ENCODE results near the gene LBX2. TPM values are rescaled to one million over a fixed set of nuclear protein-coding genes. Genes with fewer than 3 reads are reported as not detected.

LBX2 gene, protein sequence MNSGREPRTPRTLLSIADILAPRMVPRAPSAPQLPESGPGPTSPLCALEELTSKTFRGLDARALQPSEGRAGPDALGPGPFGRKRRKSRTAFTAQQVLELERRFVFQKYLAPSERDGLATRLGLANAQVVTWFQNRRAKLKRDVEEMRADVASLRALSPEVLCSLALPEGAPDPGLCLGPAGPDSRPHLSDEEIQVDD
- total RNA-seq (2014; rRNA removed), result 1.2 and 1.6 TPM in 2 replicates
- polyA plus RNA-seq (2012), result 0.44 TPM

DNA sequence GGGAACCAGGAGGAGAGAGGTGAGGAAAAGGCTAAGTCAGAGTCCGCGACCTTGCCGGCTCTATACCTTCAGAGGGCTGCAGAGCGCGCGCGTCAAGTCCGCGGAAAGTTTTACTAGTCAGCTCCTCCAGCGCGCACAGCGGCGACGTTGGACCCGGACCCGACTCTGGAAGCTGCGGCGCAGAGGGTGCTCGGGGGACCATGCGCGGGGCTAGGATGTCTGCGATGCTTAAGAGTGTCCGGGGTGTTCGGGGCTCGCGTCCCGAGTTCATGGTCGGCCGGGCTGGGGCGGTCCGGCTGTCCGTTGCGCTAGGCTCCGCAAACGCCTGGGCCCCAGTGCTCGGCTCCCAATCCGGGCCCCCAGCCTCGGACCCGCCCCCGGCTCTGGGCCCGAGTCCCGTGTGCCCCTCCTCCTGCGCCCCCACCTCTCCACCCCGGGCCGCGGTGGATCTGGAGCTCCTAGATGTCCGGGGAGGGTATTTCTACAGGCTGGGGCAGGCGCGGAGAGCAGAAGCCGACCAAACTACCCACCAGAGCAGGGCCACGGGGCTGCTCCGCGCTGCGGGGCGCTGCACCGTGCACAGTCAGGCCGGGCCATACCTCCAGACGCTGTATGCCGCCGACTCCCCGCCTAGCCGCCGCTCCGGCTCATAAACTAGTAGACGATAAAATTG lies at the start of gene LBX2:
TSS of gene LBX2 (minus strand) at position 337 of the 673 bp plus-strand sequence. CDS start at position 271, 66 bp downstream.
- DNase-seq (ENCODE audit: low read depth), result no peak

DNA sequence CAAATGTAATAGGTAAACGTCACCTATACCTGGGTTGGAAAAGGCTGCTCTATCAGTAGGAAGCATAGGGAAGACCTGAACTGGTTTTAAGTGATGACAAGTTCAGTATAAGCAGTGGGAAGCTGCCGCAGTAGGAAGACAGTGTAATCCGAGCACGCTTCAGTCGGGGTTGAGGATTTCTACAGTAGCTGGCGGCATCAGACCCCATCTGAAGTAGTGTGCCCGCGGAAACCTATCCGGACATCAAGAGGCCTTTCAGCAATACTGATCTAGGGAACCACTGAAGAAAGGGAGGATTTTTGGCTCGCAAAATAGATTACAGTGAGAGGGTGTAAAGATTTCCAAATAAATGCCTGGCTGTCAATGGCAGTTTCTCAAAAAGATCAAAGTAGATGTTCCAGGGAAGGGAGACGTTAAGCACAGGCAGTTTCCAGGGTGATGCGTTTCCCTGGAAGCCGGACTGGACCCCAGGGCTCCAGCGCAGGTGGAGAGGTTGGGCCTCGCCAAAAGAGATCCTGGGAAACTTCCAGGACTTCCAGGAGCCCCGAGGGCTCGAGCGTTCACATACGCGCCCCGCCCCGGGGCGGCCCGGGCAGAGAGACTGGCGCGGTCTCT lies 49.0 kb upstream of the LBX2 start:
- no peak for DNase-seq (ENCODE audit: low read depth)

DNA sequence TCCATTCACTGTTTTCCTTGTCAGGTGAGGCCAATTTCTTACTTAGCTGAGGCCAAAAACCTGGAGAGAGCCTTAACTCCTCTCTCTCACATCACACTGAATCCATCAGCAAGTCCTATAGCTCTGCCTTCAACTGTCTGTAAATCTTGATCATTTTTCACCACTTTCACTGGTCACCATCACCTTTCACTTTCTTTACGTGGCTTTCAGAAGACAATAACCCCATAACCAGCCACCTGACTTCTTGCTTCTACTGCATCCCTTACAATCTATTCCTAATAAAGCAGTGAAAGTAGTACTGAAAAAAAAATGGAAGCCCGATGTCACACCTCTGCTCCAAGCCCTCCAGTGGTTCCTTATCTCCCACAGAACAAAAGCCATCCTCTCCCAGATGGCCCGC lies 46.6 kb upstream of the LBX2 start:
- no peak for DNase-seq (ENCODE audit: low read depth)

DNA sequence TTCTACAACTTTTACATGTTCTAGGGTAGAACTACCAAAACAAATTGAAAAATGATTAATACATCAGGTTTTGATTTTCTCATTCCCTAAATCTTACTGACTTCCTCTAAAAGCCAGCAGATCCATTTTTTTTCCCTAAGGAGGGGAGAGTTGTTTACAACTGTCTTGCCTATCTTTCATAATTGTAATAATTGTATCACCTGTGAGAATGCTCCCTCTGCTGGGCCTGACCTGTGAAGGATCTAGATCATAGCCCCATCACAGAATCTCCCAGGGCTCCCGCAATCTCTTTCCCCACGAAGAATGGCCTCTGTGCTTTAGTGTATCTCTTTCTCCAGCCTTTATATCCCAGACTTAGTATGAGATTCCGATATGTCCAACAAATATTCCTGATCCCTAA lies 45.2 kb upstream of the LBX2 start:
- no peak for DNase-seq (ENCODE audit: low read depth)

DNA sequence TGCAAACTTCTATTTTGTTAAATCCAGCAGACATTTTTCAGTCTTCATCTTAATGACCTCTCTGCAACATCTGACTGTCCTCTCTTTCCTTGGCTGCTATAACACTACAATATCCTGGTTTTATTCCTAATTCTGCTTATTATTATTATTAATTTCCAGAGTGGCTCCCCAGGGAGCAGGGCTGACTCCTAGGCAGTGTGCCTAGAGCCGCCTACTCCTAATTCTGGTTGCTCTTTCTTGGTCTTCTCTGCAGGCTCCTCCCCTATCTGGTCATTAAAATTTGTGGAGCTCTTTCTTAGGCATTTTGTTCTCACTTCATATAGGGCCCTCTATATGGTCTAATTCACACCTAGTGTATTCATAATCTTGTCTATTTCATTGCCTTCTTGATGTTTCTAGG lies 43.6 kb upstream of the LBX2 start:
- no peak for DNase-seq (ENCODE audit: low read depth)

DNA sequence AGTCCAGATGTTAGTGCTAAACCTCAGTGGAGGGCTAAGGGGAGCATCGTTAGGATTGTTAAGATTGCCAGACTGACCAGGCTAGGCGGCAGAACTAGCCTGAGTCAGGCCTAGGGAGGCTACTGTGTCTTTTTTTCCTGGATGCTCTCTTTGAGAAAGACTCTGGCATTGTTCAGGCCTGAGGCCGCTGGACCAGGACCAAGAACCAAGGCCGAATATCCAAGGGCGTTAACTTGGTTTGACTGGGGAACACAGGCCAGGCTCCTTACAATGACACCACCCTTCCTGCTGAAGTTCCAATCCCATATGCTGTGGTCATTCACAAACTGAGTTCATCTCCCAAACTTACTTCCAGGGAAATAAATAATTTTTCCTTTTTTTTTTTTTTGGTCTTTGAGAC lies 40.9 kb upstream of the LBX2 start:
- no peak for DNase-seq (ENCODE audit: low read depth)

DNA sequence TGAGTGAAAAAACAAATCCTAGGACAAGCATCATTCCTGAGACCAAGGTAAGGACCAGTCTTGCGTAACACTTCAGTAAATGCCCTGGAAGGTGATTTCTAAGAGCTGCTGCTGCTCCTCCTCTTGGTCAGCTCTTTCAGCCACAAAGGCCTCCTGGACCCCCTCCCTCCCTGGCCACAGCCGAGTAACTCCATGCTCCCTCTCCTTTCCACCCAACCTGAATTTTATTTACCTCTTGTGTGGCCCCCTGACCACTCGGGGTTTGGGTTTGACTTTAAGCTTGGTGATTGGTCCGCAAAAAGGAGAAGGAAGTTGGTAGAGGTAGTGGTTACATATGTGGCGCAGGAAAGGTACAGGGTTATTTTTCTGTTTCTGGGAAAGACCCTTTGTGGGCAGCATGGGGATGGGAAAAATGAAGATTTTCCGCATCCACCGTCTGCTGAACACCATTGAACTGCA lies 39.5 kb upstream of the LBX2 start:
- DNase-seq (ENCODE audit: low read depth), result no peak

DNA sequence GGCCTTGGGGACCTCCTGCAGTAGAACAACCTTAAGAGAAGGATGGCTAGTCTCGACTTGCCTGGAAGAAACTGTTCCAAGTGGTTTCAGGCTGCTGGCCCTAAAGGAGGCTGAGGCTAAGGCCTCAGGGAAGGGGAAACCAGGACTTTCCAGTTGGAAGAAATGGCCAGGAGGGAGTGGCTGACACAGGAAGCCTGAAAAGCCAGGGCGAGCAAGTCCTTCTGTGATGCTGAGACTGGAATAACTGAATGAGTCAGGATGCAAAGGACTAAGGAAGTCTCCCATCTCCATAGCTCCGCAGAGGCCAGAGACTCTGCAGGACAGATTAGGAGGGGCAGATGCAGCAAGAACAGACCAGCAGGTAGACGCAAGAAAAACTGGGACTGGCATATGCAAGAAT lies 37.7 kb upstream of the LBX2 start:
- no peak for DNase-seq (ENCODE audit: low read depth)

DNA sequence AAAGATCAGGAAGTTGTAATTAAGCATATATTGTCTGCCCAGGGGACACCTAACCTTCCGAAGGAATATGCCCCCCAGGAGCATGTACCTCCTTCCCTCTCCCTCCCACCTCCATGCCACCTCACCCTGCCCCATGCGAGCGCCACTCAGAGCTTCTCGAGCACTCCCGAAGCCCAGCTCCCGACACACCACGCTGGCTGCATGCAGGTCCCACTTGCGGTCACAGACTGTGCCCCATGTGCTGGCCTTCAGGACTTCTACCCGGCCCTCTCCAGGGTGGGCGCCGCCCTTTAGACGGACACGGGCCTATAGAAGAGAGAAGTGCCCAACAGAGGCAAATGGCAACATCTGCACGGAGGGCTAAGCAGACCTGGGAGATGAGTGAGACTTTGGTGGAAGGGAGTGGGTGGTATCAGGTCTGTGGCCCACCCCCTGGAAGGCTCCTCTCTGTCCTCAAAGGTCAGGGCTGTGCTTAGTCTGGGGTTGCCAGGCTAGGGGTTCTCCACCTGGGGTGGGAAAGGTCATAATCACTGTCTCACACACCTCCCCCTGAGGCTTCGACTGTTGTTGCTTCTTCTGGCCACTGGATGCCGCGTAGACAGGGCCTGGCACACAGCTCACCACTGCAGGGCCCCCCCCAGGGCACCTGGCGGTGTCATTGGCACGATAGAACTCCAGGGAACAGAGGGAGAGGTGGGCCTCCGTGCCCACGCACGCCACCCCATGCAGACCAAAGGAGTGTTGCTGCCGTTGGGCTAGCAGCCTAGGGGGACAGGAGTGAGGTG lies 37.0 kb upstream of the LBX2 start:
- DNase-seq (ENCODE audit: low read depth), result no peak

DNA sequence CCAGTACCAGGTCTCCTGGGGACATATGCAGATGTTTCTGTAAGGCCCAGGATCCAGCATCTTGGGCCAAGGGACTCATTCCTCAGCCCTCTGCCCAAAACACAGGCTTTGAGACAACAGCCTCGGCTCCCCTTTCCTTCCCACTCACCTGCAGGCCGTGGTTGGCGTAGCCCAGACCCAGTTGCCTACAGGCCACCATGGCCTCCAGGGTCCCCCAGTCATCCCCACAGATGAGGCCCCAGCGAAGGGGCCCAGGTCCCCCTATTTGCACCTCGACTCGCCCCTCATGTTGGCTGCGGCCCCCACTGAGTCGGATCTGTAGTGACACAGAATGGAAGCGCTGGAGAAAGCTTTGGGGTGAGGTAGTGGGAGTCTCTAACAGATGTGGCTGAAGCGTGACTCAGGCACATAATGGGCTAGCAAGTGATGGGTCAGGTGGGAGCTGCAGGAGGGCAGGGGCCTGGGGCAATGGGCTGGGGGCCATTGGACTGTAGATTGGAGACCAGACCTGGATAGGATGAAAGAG lies 36.1 kb upstream of the LBX2 start:
- no peak for DNase-seq (ENCODE audit: low read depth)

DNA sequence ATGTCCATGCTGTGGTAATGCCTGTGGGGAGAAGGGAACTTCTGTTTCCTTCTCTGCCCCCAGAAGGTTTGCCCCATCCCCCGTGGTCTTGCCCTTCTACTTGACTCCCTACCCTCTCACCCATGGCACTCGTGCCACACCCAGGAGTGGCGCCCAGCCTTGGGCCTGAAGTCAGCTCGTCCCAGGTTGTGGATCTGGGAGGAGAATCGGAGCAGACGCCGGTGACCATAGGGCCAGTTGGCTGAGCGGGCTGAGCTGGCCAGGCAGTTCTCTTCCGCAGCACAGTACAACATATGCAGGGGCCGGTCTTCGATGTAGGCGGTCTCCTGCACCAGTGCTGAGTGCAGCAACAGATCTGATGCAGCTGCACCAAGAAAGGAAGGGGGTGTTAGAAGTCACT lies 35.0 kb upstream of the LBX2 start:
- no peak for DNase-seq (ENCODE audit: low read depth)

DNA sequence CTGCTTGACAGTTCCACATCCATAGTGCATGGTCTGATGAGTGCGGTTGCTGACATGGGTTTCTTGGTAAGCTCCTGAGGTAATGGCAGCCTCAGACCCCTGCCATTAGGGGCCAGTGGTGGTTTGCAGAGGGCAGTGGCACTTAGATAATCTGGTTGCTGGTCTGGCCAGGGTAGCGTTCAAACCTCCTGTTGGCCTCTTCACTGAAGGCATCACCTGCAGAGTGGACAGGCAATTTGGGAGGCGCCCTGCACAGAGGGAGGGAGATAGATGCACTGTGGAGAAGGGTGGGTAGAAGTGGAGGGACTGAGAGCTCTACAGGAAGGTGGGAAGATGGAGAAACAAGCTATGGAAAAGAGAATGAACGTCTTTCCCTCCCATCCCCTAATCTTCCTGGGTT lies 34.1 kb upstream of the LBX2 start:
- no peak for DNase-seq (ENCODE audit: low read depth)

DNA sequence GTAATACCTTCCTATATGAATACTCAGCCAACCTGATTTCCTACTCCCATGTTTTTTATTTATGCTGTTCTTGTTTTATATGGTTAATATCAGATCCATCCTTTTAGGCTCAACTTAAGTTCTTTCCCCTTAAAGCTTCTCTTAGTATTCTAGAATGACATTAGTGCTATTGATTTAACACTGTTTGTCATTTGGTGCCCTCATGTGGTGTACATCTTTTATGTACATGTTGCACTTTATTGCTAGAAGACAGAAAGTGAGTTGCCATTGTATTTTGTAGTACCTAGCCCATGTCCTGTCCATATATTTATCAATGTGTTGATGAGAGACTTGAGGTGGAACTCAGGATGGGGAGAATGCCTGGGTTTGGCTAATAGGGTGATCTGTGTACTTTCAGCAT lies 32.8 kb upstream of the LBX2 start:
- peak; percentile 57 for DNase-seq (ENCODE audit: low read depth)

DNA sequence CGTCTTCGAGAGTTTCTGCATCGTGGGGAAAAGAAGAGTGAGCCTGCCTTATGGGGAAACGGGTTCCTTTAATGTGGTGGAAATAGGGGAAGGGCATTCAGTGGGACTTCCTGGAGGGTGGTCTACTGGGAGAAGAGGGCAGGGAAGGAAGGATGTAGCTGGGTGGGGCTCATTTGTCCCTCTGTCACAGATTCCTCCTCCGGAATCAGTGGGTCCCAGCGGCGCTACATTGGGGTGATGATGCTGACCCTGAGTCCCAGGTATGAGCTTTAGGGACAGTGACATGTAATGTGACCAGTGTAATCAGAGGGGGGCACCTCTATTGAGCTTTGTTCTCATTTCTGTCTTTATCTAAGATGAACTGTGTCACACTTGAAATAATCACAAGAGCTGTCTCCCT lies 32.3 kb upstream of the LBX2 start:
- DNase-seq (ENCODE audit: low read depth), result no peak

DNA sequence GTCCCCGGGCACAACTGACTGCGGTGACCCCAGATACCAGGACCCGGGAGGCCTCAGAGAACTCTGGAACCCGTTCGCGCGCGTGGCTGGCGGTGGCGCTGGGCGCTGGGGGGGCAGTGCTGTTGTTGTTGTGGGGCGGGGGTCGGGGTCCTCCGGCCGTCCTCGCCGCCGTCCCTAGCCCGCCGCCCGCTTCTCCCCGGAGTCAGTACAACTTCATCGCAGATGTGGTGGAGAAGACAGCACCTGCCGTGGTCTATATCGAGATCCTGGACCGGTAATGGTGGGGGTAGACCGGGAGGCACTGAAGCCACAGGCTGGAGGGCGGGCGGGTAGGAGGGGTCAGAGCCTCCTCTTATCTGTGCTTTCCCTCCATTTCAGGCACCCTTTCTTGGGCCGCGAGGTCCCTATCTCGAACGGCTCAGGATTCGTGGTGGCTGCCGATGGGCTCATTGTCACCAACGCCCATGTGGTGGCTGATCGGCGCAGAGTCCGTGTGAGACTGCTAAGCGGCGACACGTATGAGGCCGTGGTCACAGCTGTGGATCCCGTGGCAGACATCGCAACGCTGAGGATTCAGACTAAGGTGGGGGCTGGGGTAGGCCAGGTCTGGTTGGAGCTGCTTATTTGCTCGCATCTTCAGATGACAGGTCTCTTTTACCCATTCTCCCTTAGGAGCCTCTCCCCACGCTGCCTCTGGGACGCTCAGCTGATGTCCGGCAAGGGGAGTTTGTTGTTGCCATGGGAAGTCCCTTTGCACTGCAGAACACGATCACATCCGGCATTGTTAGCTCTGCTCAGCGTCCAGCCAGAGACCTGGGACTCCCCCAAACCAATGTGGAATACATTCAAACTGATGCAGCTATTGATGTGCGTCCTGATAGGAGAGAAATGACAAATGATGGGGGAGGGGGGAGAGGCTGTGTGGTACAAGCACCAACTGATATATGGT lies 31.1 kb upstream of the LBX2 start:
- peak; percentile 31 for DNase-seq (ENCODE audit: low read depth)

DNA sequence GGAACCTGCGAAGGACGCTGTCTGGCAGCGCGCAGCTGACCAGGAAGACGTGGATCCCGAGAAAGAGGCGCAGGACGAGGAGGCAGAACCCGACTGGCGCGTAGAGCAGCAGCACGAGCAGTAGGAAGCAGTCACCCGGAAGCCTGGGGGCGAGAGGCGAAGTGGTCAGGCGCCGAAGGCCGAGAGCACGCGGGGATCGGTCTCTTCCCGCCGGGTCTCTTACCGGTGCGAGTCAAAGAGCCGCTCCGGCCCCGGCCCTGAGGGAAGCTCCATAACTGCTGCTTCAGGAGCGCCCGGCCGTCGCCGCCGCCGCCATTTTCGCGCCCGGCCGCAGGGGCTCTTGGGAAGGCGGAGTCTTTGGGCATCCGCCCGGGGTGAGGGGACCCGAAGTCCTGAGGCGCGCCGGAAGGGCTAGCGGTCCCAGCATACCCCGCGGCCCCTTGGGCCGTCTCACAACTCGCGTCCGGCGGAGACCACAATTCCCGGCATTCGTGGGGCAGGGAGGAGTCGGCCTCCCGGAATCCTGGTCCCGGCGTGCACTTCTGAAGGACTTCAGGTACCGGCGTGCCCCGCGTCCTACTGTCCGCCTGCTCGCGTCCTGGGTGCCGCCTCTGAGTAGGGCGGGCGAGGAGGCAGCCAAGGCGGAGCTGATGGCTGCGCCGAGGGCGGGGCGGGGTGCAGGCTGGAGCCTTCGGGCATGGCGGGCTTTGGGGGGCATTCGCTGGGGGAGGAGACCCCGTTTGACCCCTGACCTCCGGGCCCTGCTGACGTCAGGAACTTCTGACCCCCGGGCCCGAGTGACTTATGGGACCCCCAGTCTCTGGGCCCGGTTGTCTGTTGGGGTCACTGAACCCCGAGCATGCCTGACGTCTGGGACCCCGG lies 30.2 kb upstream of the LBX2 start, which contains the start of the genes AUP1 and HTRA2:
TSS of gene AUP1 (minus strand) at position 350 of the 882 bp plus-strand sequence. CDS start at position 273, 77 bp downstream.
TSS of gene HTRA2 (plus strand) at position 577 of the 882 bp plus-strand sequence. CDS start at position 651, 74 bp downstream.
- DNase-seq (ENCODE audit: low read depth), result peak; percentile 99

DNA sequence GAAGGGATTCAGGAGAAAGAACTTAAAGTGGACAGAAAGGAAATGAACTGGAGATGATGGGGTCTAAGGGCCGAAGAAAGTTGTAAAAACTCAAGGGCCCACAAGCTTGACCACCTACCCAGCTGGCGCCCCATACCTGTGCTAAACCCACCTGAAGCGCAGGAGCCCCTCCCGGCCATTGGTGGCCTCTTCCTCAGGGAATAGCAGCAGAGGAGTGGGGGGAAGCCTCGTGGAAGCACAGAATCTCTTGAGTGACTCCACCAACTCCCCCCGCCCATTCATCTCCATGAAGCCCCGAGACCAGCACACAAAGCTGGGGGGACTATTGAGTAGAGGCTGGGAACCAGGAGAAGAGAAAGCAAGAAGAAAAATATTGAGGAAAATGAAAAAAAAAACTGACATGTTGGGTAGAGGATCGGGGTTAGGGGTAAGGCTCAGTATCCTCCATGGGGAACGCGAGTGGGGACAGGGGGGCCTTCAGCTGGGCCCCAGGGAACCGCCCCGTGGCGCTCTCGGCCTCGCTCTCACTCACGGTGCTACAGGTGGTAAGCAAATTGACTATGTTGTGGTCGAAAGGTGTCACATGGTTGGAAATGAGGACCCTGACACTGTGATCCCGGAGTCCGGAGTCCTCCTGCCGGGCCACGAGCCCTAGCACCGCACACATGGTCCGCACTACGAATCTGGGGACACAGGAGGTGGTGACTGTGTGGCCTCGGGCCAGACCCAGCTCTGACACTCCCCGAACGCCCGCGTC lies 29.4 kb upstream of the LBX2 start:
- DNase-seq (ENCODE audit: low read depth), result no peak

DNA sequence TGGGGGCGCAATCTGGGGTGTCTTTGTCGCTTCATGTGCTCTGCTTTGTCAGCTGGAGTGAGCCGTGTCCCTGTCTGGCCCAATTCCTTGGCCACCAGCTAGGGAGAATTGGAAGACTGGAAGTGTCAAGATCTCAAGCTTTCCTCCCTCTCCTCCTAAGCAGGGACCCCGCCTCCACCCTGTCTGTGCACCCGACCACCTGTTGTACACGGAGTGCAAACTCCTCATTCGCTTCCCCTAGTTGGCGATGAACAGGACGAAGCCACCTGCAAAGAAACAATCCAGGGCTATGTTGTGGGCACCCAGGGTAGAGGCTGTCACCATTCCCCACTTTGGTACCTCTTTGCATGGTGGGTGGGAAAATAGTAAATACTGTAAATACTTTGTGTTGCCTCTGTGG lies 28.3 kb upstream of the LBX2 start:
- no peak for DNase-seq (ENCODE audit: low read depth)

Data from LHCN-M2 (cell line).